OCI-LY1 (cell line): ENCODE measurements around the gene NHLH2.

Experiments
- H2AFZ ChIP-seq: fragments of 200-600 bp; sonication (generic), shearing (Covaris generic); 2 replicates; pipeline ENCODE4 v1.6.0; 2014; ENCODE audit warnings: antibody characterized with exemption, mild to moderate bottlenecking, low read length
- H3F3A ChIP-seq: fragments of 200-600 bp; sonication (generic), shearing (Covaris generic); 2 replicates; pipeline ENCODE4 v1.6.0; 2014; ENCODE audit warnings: mild to moderate bottlenecking, antibody characterized with exemption, low read length, moderate library complexity; ENCODE audit not compliant: insufficient read depth
- H3K27ac ChIP-seq: fragments of 200-600 bp; sonication (generic); 2 replicates; pipeline ENCODE4 v1.5.1; 2014; ENCODE audit warnings: low read length, mixed run types, mild to moderate bottlenecking, low read depth; ENCODE audit not compliant: poor library complexity, severe bottlenecking
- H3K27me3 ChIP-seq: fragments of 200-600 bp; sonication (generic); 2 replicates; pipeline ENCODE4 v1.6.0; 2014; ENCODE audit warnings: antibody characterized with exemption, mild to moderate bottlenecking, low read length, moderate library complexity; ENCODE audit not compliant: insufficient read depth
- H3K36me3 ChIP-seq: fragments of 200-600 bp; sonication (generic); 2 replicates; pipeline ENCODE4 v1.6.1; 2014; ENCODE audit warnings: mild to moderate bottlenecking, antibody characterized with exemption, low read length, moderate library complexity, mixed read lengths; ENCODE audit not compliant: insufficient read depth
- H3K4me1 ChIP-seq: fragments of 200-600 bp; sonication (generic); 2 replicates; pipeline ENCODE4 v1.5.1; 2014; ENCODE audit warnings: mild to moderate bottlenecking, low read length, moderate library complexity; ENCODE audit not compliant: insufficient read depth, severe bottlenecking
- H3K4me2 ChIP-seq: fragments of 200-600 bp; sonication (generic), shearing (Covaris generic); 2 replicates; pipeline ENCODE4 v1.6.1; 2014; ENCODE audit warnings: low read length
- H3K4me3 ChIP-seq: fragments of 200-600 bp; sonication (generic); 2 replicates; pipeline ENCODE4 v1.5.1; 2014; ENCODE audit warnings: low read length, low read depth, mild to moderate bottlenecking, mixed read lengths; ENCODE audit not compliant: poor library complexity, severe bottlenecking
- H3K79me2 ChIP-seq: fragments of 200-600 bp; shearing (Covaris generic); 2 replicates; pipeline ENCODE4 v1.6.1; 2016; ENCODE audit warnings: mixed run types, low read length, mixed read lengths; ENCODE audit not compliant: insufficient read depth
- H3K9ac ChIP-seq: fragments of 200-600 bp; sonication (generic), shearing (Covaris generic); 2 replicates; pipeline ENCODE4 v1.6.1; 2014; ENCODE audit warnings: mild to moderate bottlenecking, low read length, mixed read lengths
- H3K9me2 ChIP-seq: fragments of 200-600 bp; sonication (generic), shearing (Covaris generic); 2 replicates; pipeline ENCODE4 v1.6.1; 2014; ENCODE audit warnings: low read depth, mild to moderate bottlenecking, low read length, mixed read lengths
- H3K9me3 ChIP-seq: fragments of 200-600 bp; shearing (Covaris generic); 2 replicates; pipeline ENCODE4 v1.6.1; 2014; ENCODE audit warnings: low read length, mixed read lengths
- H4K20me1 ChIP-seq: fragments of 200-600 bp; sonication (generic), shearing (Covaris generic); 2 replicates; pipeline ENCODE4 v1.6.0; 2016; ENCODE audit warnings: mild to moderate bottlenecking, low read length; ENCODE audit not compliant: insufficient read depth
- CTCF ChIP-seq: fragments of 200-600 bp; sonication (generic), shearing (Covaris generic); IDR thresholded peaks from 2 replicates; pipeline ENCODE4 v1.5.1; 2017; ENCODE audit warnings: mild to moderate bottlenecking, antibody characterized with exemption, low read length, moderate library complexity, mixed read lengths
- EZH2 ChIP-seq: fragments of 200-600 bp; sonication (generic), shearing (Covaris generic); IDR thresholded peaks from 2 replicates; pipeline ENCODE4 v1.8.0; 2017; ENCODE audit warnings: borderline replicate concordance, mixed run types, mild to moderate bottlenecking, antibody characterized with exemption, low read length, moderate library complexity, mixed read lengths

Gene NHLH2

GRCh38 chr1:115882913-115883902 is 42.3 kb upstream of the NHLH2 start:
- TF ChIP-seq EZH2 (no peak), CTCF (no peak)
- Histone ChIP-seq H3K9ac (no peak overlapping the region), H3K9me2 (no peaks in the 10 kb centered on the region), H3K4me1 (no peaks in the 10 kb centered on the region), H3K4me2 (no peak overlapping the region), H4K20me1 (no peaks in the 10 kb centered on the region), H3F3A (no peaks in the 10 kb centered on the region), H3K27me3 (no peaks in the 10 kb centered on the region), H3K36me3 (no peaks in the 10 kb centered on the region), H3K79me2 (no peaks in the 10 kb centered on the region), H3K4me3 (no peak overlapping the region), H3K9me3 (no peaks in the 10 kb centered on the region), H3K27ac (no peak overlapping the region), H2AFZ (no peak overlapping the region)

- H2AFZ ChIP-seq: no peak overlapping the region
- no peaks in the 10 kb centered on the region for H3K36me3 ChIP-seq
- no peaks in the 10 kb centered on the region for H4K20me1 ChIP-seq
- H3K4me3 ChIP-seq: no peak overlapping the region
- no peaks in the 10 kb centered on the region for H3K4me1 ChIP-seq
- no peaks in the 10 kb centered on the region for H3K9me3 ChIP-seq
- H3K4me2 ChIP-seq: no peak overlapping the region
- no peaks in the 10 kb centered on the region for H3F3A ChIP-seq
- H3K9me2 ChIP-seq: no peaks in the 10 kb centered on the region
- H3K27me3 ChIP-seq: no peaks in the 10 kb centered on the region
- no peaks in the 10 kb centered on the region for H3K79me2 ChIP-seq
- TF ChIP-seq EZH2 (no peak), CTCF (no peak)
- no peak overlapping the region for H3K9ac ChIP-seq
- no peak overlapping the region for H3K27ac ChIP-seq
These were observed 40.2 kb upstream of the NHLH2 start for GRCh38 chr1:115880981-115881672.

- Histone ChIP-seq H3K27me3 (no peaks in the 10 kb centered on the region), H3K27ac (no peak overlapping the region), H3F3A (no peaks in the 10 kb centered on the region), H4K20me1 (no peaks in the 10 kb centered on the region), H3K9me2 (no peaks in the 10 kb centered on the region), H2AFZ (no peak overlapping the region), H3K36me3 (no peaks in the 10 kb centered on the region), H3K4me1 (no peaks in the 10 kb centered on the region), H3K4me3 (no peak overlapping the region), H3K4me2 (no peak overlapping the region), H3K79me2 (no peaks in the 10 kb centered on the region), H3K9ac (no peak overlapping the region), H3K9me3 (no peaks in the 10 kb centered on the region)
- no peak for TF ChIP-seq CTCF
- TF ChIP-seq EZH2: no peak
These were observed 39.1 kb upstream of the NHLH2 start for GRCh38 chr1:115879977-115880376.
